Naive thymus-derived CD8-positive, alpha-beta T cell (primary cell): ENCODE measurements around the gene AGBL1. TPM values are rescaled to one million over a fixed set of nuclear protein-coding genes. Genes with fewer than 3 reads are reported as not detected.

Experiments
- ATAC-seq, 2 donors: fragments of 150-1000 bp; cut with Tn5 transposase in 1 of 2; sonication (Bioruptor Pico), chemical (Tn5 transposase) in 1 of 2; 1 replicate in 1 of 2; 2 replicates in 1 of 2; pipeline ENCODE4 v1.10.0; 2021; ENCODE audit warnings: mild to moderate bottlenecking in 2 of 2, moderate library complexity in 2 of 2
- POLR2A ChIA-PET: fragments of 350-600 bp; sonication (Branson Sonifier 250); formaldehyde crosslinking; loops from one replicate; lab custom pipeline; 2021; ENCODE audit warnings: antibody characterized with exemption; lab: Charles Lee
- DNase-seq, 10 donors: peaks; one replicate each; pipeline versions ENCODE4 v3.0.0 to v3.0.0-alpha.2; 2020 to 2022
- H3K27ac Mint-ChIP-seq, 10 donors: one replicate each; pipeline ENCODE4 v1.8.0; 2020 to 2022; ENCODE audit warnings: mild to moderate bottlenecking in 10 of 10, mixed read lengths in 10 of 10, moderate library complexity in 4 of 10, inconsistent platforms in 1 of 10
- H3K27me3 Mint-ChIP-seq, 5 donors: one replicate each; pipeline ENCODE4 v1.8.0; 2021 to 2022; ENCODE audit warnings: mixed read lengths in 5 of 5
- H3K36me3 Mint-ChIP-seq, 3 donors: one replicate each; pipeline ENCODE4 v1.8.0; 2020 to 2022; ENCODE audit warnings: mixed read lengths in 3 of 3, mild to moderate bottlenecking in 2 of 3, inconsistent platforms in 1 of 3
- H3K4me1 Mint-ChIP-seq, 4 donors: one replicate each; pipeline ENCODE4 v1.8.0; 2021 to 2022; ENCODE audit warnings: mixed read lengths in 4 of 4
- H3K4me3 Mint-ChIP-seq, 10 donors: one replicate each; pipeline ENCODE4 v1.8.0; 2020 to 2022; ENCODE audit warnings: mild to moderate bottlenecking in 10 of 10, mixed read lengths in 10 of 10, moderate library complexity in 6 of 10, inconsistent platforms in 1 of 10
- H3K9me3 Mint-ChIP-seq, 9 donors: one replicate each; pipeline ENCODE4 v1.8.0; 2020 to 2022; ENCODE audit warnings: mixed read lengths in 9 of 9, mild to moderate bottlenecking in 3 of 9, inconsistent platforms in 1 of 9, moderate library complexity in 1 of 9
- polyA plus RNA-seq, 3 donors: library from polyadenylated mRNA; unstranded; fragments of 300-500 nt; fragmentation: Illumina TruSeq; gene quantifications; one replicate each; pipeline ENCODE4 v1.2.3, GENCODE V29; 2021
- total RNA-seq, 8 experiments: library from RNA in 2 of 8; stranded (reverse) in 2 of 8; gene quantifications; one replicate each; pipeline ENCODE4 v1.2.3 and lab custom pipeline; 2021 to 2026

Gene AGBL1
- total and polyA plus RNA-seq, 5 experiments from 2014 or later: not detected

DNA sequence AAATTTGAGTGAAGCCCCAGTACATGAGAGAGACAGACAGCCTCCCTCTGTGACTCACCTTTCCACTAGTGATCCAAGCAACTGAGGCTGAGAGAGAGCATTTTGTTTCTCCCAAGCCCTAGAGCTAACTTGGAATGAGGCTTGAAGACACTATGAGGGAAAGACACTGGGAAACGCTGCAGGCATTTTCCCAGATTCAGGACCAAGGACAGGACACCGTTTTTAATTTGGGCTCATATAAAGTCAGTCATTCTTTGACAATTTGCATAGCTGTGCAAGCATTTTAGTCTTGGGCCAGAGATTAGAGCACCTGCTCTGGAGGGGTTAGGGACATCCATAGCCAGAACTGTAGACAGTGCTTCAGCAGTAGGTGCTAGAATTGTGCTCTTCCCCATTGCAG is 249.0 kb downstream of the AGBL1 start:
- no peak for DNase-seq
- Mint-ChIP-seq H3K9me3 (peaks cover 0 to 29% (median 11%) of the 10 kb centered on the region in 9 donors), H3K4me3 (no peak overlapping the region), H3K27ac (no peak overlapping the region), H3K27me3 (peaks cover 10 to 42% (median 19%) of the 10 kb centered on the region in 5 donors), H3K4me1 (no peaks in the 10 kb centered on the region), H3K36me3 (peaks cover 0 to 3% (median 0%) of the 10 kb centered on the region in 3 donors)
- no peak for ATAC-seq
- POLR2A ChIA-PET: no interaction called here

DNA sequence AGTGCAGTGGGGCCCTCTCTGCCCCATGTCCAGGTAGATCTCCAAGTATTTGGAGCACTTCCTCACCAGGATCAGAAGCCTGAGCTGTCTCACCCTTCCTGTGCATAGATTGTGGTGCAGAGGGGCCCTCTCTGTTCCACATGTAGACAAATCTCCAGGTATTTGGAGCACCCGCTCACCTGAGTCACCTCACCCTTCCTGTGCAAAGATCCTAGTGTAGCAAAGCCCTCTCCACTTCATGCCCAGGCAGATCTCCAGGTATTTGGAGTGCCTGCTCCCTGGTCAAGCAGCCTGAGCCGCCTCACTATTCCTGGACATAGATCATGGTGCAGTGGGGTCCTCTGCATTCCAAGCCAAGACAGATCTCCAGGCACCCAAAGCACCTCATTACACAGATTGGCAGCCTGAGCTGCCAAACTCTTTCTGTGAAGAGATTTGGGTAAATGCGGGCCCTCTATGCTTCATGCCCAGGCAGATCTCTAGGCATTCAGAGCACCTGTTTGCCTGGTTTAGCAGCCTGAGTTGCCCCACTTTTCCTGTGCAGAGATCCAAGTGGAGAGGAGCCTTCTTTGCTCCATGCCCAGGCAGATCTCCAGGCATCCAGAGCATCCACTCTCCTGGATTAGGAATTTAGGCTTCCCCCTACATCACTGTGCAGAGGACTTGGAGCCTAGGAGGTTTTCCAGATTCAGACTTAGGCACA is 249.8 kb downstream of the AGBL1 start:
- Mint-ChIP-seq H3K4me3 (no peak overlapping the region), H3K9me3 (peaks cover 0 to 29% (median 11%) of the 10 kb centered on the region in 9 donors), H3K27ac (no peak overlapping the region), H3K27me3 (peaks cover 10 to 34% (median 19%) of the 10 kb centered on the region in 5 donors), H3K4me1 (no peaks in the 10 kb centered on the region), H3K36me3 (peaks cover 0 to 3% (median 0%) of the 10 kb centered on the region in 3 donors)
- POLR2A ChIA-PET: no interaction called here
- DNase-seq (no peak), ATAC-seq (no peak)

DNA sequence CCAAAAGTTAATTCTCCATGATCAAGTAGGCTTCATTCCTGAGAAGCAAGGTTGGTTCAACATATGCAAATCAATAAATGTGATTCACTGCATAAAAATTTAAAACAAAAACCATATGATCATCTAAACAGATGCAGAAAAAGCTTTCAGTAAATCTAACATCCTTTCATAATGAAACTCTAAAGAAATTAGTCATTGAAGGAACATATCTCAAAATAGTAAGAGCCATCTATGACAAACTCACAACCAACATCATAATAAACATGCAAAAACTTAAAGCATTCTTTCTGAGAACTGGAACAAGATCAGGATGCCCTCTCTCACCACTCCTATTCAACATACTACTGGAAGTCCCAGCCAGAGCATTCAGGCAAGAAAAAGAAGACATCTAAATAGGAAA is 254.1 kb downstream of the AGBL1 start:
- Mint-ChIP-seq H3K9me3 (peaks cover 6 to 24% (median 13%) of the 10 kb centered on the region in 9 donors), H3K4me3 (no peak overlapping the region), H3K36me3 (peaks cover 0 to 3% (median 0%) of the 10 kb centered on the region in 3 donors), H3K27ac (no peak overlapping the region), H3K4me1 (no peaks in the 10 kb centered on the region), H3K27me3 (peaks cover 0 to 8% (median 6%) of the 10 kb centered on the region in 5 donors)
- POLR2A ChIA-PET: no interaction called here
- no peak for ATAC-seq
- no peak for DNase-seq

DNA sequence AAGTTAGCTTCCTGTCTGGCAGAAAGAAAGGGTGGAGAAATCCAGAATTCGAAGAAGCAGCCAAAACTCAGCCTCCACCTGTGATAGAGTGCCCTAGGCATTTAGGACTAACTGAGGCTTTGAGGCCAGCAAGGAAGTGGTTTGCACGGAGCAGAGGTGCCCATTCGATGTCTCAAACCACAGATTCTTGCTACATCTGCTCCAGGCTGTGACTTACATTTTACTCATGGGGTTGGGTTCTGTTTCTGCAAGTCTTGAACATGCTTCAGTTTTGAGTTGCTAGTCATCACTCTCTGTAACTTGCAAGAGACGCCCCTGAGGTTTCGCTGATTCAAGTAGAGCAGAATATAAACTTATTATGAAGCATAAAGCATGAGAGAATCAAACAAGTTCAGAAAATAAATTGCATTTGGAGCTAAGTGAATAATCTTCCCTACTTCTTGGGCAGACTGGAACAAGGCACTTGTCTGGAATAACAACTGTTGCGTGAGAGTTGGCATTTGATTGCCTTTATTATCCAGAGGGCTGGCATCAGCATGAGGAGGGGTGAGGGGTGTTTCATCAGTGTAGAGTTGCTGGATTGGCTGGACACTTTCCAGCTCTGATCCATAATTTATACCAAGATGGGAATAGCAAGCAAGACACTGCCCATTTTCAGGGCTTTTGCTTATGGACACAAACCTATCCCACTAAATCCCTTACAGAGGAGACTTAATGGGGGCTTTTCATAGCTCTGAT is 256.5 kb downstream of the AGBL1 start:
- DNase-seq: no peak
- Mint-ChIP-seq H3K4me3 (no peak overlapping the region), H3K27ac (no peak overlapping the region), H3K4me1 (no peaks in the 10 kb centered on the region), H3K9me3 (peaks cover 4 to 18% (median 8%) of the 10 kb centered on the region in 9 donors), H3K27me3 (peaks cover 0 to 7% (median 3%) of the 10 kb centered on the region in 5 donors), H3K36me3 (peaks cover 0 to 3% (median 0%) of the 10 kb centered on the region in 3 donors)
- no peak for ATAC-seq
- POLR2A ChIA-PET: no interaction called here

DNA sequence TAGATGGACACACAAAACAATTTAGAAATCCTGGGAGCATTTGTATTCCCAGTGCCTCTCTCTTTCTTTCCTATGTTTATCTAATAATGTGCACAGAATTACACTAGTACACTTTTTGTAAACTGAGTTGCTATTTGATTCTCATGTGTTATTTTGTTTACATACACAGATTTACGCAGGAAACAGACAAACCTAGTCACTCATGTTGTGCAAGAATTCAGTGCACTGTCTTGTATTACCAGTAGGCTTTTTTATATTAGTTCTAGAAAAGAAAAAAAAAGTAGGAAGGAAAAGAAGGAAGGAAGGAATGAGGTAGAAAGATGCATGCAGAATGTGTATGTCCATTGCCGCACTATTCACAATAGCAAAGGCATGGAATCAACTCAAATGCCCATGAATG is 257.4 kb downstream of the AGBL1 start:
- peaks cover 0 to 8% (median 0%) of the 10 kb centered on the region in 5 donors for H3K27me3 Mint-ChIP-seq
- no peak overlapping the region for H3K4me3 Mint-ChIP-seq
- H3K9me3 Mint-ChIP-seq: peaks cover 0 to 18% (median 6%) of the 10 kb centered on the region in 9 donors
- H3K27ac Mint-ChIP-seq: no peak overlapping the region
- no peaks in the 10 kb centered on the region for H3K4me1 Mint-ChIP-seq
- ATAC-seq (no peak), DNase-seq (no peak)
- POLR2A ChIA-PET: no interaction called here
- H3K36me3 Mint-ChIP-seq: no peaks in the 10 kb centered on the region

DNA sequence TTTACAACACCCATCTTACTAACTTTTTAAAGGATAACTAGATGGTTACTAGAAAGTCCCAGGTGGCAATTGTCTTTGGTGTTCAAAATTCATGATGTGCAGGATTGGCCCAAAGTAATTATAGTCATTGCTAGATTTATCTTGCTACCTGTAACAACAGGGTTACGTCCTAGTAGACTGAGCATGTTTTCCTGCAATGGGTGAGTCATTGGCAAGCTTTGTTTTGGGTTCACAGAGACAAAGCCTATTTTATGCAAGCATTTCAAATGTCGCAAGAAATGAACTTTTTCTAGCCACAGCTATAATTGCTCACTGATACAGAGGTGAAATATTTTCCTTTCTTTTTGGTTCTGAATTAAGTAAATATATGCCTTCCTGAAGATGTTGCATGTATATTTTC is 267.6 kb downstream of the AGBL1 start:
- no peak for ATAC-seq
- Mint-ChIP-seq H3K4me1 (no peaks in the 10 kb centered on the region), H3K4me3 (no peak overlapping the region), H3K27ac (no peak overlapping the region), H3K27me3 (peaks cover 3 to 28% (median 6%) of the 10 kb centered on the region in 5 donors), H3K36me3 (no peaks in the 10 kb centered on the region), H3K9me3 (peaks cover 0 to 5% (median 0%) of the 10 kb centered on the region in 9 donors)
- DNase-seq: no peak
- POLR2A ChIA-PET: no interaction called here

DNA sequence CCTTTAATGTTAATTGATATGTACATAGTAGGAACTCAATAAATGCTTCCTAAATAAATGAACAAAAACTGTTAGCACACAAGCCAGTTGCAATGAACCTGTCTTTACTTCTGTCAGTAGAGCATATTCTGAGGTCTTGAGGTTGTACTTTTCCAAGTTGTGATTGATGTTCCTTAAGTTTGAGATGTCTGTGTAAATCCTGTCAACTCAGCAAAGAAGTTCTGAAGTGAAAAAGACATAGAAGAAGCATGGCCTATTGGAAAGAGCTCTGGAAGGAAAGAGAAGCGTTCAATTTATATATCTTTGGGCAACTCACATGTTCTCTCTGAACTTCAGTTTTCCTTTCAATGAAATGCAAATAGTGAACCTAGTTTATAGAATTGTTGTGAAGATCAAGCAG is 269.9 kb downstream of the AGBL1 start:
- no peak overlapping the region for H3K27ac Mint-ChIP-seq
- H3K9me3 Mint-ChIP-seq: peaks cover 0 to 5% (median 0%) of the 10 kb centered on the region in 9 donors
- no peak overlapping the region for H3K4me3 Mint-ChIP-seq
- peaks cover 3 to 28% (median 6%) of the 10 kb centered on the region in 5 donors for H3K27me3 Mint-ChIP-seq
- POLR2A ChIA-PET: no interaction called here
- no peaks in the 10 kb centered on the region for H3K36me3 Mint-ChIP-seq
- H3K4me1 Mint-ChIP-seq: no peaks in the 10 kb centered on the region
- ATAC-seq (no peak), DNase-seq (no peak)

DNA sequence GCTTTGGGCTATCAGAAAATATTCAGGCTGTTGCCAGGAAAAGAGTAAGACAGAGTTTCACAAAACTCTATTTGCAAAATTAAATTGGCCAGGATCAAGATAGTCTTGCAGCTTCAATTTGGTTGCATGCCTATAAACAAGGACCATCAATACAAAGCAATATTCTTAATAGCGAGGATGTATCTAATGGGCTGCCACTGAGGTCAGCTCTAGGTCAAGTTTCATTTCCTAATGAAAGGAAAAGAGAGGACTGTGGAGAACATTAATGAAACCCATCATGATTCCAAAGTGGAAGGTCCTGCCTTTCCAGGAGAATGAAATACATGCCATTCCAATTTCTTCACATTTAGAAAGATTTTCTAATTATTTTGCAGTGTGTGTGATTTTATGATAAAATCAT is 273.5 kb downstream of the AGBL1 start:
- ATAC-seq (no peak), DNase-seq (no peak)
- Mint-ChIP-seq H3K36me3 (no peaks in the 10 kb centered on the region), H3K9me3 (no peaks in the 10 kb centered on the region), H3K4me1 (no peaks in the 10 kb centered on the region), H3K4me3 (no peak overlapping the region), H3K27me3 (peaks cover 0 to 7% (median 4%) of the 10 kb centered on the region in 5 donors), H3K27ac (no peak overlapping the region)
- POLR2A ChIA-PET: no interaction called here

DNA sequence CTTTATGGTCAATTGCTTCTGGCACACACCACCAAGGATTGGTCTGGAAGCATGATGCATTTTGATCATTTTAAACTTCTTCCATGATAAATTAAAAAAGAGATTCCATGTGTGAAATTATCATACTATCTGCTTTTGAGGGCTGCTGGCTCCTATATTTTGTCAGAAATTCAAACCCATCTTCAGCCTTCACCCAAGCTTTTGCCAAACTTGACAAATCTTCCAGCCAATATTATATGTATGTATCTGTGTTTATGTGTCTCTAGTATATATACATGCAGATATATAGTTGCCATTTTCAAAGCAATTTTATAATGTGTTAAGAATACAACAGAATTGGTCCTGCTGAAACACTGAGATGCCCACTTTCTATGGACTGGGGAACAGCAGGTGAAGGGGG is 275.7 kb downstream of the AGBL1 start:
- Mint-ChIP-seq H3K27ac (no peak overlapping the region), H3K4me1 (no peaks in the 10 kb centered on the region), H3K4me3 (no peak overlapping the region), H3K27me3 (peaks cover 0 to 6% (median 0%) of the 10 kb centered on the region in 5 donors), H3K9me3 (peaks cover 0 to 5% (median 0%) of the 10 kb centered on the region in 9 donors), H3K36me3 (peaks cover 0 to 2% (median 0%) of the 10 kb centered on the region in 3 donors)
- DNase-seq (no peak), ATAC-seq (no peak)
- POLR2A ChIA-PET: no interaction called here

DNA sequence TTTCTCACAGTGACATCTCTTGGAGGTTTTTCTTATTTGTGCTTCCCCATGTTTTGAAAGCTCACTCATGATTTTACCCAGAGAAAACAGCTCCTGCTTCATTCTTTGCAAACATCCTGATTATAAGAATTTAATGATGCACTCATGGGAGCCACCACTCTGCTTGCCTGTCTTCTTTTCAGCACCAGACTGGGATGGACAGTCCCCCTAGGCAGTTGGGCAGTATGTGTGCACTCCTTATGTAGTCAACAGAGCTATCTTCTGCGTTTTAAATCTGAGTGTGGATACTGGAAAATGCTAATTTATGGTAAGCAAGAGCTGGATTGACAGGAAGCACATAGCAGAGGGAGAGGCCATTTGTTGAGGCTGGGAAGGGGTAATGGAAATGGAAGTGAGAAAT is 276.1 kb downstream of the AGBL1 start:
- no peak for DNase-seq
- Mint-ChIP-seq H3K27ac (no peak overlapping the region), H3K9me3 (peaks cover 0 to 7% (median under 1%) of the 10 kb centered on the region in 9 donors), H3K4me3 (no peak overlapping the region), H3K27me3 (peaks cover 0 to 6% (median 0%) of the 10 kb centered on the region in 5 donors), H3K36me3 (peaks cover 0 to 2% (median 0%) of the 10 kb centered on the region in 3 donors), H3K4me1 (no peaks in the 10 kb centered on the region)
- ATAC-seq: no peak
- POLR2A ChIA-PET: no interaction called here

DNA sequence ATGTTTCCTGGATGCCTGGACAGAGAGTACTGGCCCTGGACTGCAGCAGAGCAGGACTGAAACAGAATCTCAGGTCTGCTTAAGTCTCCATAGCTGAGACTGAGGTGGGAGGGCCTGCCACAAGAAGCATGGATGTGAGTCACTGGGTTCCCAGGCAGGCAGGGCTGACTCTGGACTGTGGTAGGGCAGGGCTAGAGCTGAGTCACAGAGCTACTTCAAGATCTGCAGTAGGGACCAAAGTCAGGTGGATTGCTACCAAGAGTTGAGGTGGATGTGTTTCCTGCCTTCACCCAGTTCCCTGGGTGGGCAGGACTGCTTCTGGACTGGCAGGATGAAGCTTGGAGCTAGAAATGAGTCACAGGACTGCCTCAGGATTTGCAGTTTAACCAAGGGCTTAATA is 282.9 kb downstream of the AGBL1 start:
- peaks cover 0 to 20% (median 2%) of the 10 kb centered on the region in 3 donors for H3K36me3 Mint-ChIP-seq
- peaks cover 2 to 31% (median 10%) of the 10 kb centered on the region in 9 donors for H3K9me3 Mint-ChIP-seq
- H3K27me3 Mint-ChIP-seq: peaks cover 2 to 19% (median 9%) of the 10 kb centered on the region in 5 donors
- POLR2A ChIA-PET: no interaction called here
- no peaks in the 10 kb centered on the region for H3K4me1 Mint-ChIP-seq
- ATAC-seq (no peak), DNase-seq (no peak)
- no peak overlapping the region for H3K4me3 Mint-ChIP-seq
- H3K27ac Mint-ChIP-seq: no peak overlapping the region

DNA sequence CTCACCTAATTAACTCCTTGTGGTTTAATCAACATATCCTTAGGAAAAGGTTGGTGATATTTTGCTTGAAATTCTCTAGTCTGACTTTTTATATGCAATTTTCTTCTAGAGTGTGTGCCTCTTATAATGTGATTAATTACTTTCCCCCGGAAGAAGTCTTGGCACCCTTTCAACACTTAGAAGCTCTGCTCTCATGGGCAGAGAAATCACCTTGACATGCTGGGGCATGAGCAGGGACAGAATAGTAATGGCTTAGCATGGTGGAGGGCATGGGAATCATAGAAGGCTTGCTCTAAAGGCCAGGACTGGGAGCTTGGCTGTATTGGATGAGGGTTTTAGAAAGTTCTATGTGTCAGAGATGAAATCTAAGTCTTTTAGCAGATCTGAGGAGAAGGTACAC is 293.5 kb downstream of the AGBL1 start:
- ATAC-seq: no peak
- POLR2A ChIA-PET: no interaction called here
- Mint-ChIP-seq H3K4me3 (no peak overlapping the region), H3K36me3 (peaks cover 0 to under 1% (median 0%) of the 10 kb centered on the region in 3 donors), H3K9me3 (peaks cover 3 to 21% (median 13%) of the 10 kb centered on the region in 9 donors), H3K27ac (no peak overlapping the region), H3K27me3 (peaks cover 2 to 49% (median 19%) of the 10 kb centered on the region in 5 donors), H3K4me1 (no peaks in the 10 kb centered on the region)
- no peak for DNase-seq

DNA sequence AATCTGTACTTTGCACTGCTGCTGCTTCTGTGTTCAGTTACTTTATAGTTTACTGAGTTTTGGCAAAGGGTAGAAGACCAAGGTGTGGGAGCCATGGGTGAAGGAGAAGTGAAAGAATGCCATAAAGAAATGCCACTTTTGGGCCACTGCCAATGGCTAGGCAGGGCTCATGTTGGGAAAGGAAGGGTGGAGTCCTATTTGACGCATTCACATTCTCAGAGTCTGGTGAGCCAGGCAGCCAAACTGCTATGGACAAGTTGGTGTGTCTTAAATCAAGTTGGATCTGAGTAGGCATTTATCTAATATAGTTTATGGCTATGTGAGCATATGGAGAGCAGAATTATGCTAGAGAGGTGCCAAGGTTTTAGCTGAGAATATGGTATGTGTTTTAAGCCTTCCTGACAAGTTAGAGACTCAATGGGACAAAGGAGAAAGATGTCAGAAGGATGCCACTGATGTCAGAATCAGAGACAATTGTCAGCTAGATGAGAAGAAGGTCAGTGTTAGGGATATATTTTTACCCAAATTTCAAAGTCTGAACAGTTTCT is 296.1 kb downstream of the AGBL1 start:
- Mint-ChIP-seq H3K4me1 (no peaks in the 10 kb centered on the region), H3K27me3 (peaks cover 2 to 38% (median 19%) of the 10 kb centered on the region in 5 donors), H3K9me3 (peaks cover 3 to 13% (median 6%) of the 10 kb centered on the region in 9 donors), H3K4me3 (no peak overlapping the region), H3K27ac (no peak overlapping the region), H3K36me3 (no peaks in the 10 kb centered on the region)
- POLR2A ChIA-PET: no interaction called here
- ATAC-seq: no peak
- DNase-seq: no peak
